Measurements from ENCODE around the gene LRRC74B.

GRCh38 chr22:21077884-21078508 is 32.2 kb downstream of the LRRC74B start:
- TF ChIP-seq POLR2A (IDR thresholded peaks at IDR 0.05) (no peak), CTCF (IDR thresholded peaks at IDR 0.05) (no peak)

Measured in transverse colon (tissue), 3 donors.